ENCODE data around the gene FEV.
A peak's percentile ranks its signal among the peaks of the same experiment; 100 is the strongest.

FEV gene

GRCh38 chr2:218992196-218992595, 7.2 kb upstream of the FEV start:
- DNase-seq = no peak

DNA sequence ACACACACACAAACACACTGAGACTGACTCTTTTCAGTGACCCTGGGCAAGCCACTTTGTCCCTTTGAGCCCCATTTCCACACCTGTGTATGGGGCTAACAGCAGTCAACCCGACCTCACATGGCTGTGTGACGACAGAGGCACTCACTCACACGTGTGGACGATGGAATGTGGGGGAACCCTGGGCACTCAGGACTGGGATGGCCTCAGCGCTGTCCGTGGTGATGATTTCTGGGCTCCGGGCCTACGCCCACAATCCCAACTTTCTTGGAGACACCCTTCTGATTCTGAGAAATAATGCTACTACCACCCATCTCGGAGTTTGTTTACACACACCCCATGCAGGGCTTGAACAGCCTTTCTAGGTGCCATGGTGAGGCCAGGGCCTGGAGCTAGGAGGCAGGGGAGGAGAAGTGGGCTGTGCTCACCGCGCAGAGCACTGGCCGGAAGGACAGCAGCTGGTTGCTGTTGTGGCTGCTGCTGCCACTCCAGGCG, 6.7 kb upstream of the FEV start:
- DNase-seq = no peak

GRCh38 chr2:218990612-218991011, 5.6 kb upstream of the FEV start:
- no peak for DNase-seq

DNA sequence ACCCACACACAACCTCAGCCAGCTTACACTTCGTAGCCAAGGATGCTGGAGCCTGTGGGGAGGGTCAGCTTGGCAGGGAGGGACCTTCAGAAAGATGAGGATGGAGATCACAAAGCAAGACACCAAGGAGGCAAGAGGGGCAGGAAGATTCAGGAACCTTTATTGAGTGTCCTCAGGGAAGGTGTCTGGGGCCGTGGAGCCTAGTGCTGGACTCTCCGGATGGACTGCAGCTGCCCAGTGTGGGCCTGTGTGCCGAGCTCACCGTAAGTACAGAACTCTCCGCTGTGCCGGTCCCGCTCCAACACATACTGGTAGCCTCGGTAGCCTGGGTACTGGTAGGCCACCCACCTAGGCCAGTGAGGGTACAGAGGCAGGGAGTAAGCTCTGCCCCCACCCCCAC, 5.1 kb upstream of the FEV start:
- no peak for DNase-seq

- no peak for DNase-seq
These were observed 3.7 kb upstream of the FEV start for GRCh38 chr2:218988650-218989049.

DNA sequence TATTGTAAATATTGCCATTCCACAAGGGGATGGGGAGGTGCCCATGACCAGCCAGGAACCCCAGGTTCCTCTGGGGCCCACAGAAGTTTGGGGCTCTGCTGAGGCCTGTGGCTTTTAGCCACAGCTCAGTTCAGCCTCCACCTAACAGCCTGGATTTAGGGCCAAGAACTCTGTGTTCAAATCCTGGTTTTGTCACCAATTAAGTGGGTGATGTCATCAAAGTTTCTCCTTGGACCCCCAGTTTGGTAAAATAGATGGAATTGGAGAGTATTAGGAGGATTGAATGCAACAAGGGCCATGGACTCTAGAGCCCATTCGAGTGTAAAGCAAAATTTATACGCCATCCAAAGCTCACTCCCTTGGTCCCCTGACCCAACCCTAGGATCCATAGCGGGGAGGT, 3.2 kb upstream of the FEV start:
- DNase-seq = no peak

DNA sequence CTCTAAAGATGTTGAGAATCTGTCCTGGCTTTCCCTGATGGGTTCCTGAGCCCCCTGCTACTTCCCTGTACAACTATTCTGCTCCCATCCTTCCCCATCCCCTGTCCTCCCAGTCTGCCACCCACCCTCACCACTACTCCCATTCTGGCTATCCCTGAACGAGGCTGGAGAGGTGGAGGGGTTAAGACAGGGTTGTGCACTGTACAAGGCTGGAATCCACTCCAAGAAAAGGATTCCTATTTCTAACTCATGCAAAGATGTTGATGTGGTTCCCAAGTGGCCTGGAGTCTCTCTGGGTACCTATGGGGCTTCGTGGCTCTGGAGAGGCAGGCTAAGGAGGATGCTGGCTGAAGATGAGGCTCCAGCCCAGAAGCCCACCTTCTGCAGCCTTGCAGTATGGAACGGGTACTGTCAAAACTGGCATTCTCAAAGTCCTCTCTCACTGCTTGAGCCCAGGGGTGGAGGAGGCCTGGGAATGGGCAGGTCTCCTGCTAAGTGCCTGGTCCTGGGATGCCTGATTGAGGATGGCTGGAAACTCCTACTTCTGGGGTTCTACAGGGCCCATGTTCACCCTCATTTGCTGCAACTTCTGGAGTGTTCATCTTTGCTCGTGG, 1.3 kb upstream of the FEV start:
- no peak for DNase-seq

GRCh38 chr2:218985325-218986091, 524 bp upstream of the FEV start:
- DNase-seq = no peak

DNA sequence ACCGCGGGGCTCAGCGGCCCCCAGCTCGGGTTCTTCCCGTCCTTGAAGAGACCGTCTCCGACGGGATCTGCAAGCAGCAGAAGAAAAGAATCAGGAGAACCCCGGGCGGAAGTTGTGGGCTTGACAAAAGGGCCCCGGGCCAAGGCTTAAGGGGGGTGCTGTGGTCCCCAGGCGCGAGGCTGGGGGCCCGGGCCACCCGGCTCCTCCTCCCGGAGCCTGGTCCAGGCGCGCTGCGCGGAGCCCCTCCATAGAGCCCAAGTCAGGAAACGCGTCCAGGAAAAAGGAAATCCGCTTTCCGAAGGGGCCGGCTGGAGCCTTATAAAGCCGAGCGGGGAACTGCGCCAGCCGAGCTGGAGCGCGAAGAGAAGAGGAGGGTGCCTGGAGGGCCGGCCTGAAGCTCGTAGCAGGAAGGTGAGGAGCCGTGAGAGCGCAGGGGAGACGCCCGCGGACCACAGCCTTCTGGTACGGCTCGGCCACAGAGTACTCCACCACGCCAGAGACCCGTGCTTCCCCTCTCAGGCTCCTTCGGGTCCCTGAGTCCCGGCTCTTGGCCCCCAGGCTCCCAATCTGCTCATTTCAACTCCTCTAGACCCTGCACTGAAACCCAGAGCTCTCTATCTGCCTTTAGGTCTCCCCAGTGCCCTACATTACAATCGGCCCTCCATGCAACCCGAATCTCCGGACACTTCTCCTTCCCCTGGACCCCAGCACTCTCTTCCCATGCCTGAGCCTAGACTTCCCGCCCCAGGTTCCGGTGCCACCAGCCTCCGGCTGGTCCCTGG, 554 bp downstream of the FEV start:
- DNase-seq = no peak

DNA sequence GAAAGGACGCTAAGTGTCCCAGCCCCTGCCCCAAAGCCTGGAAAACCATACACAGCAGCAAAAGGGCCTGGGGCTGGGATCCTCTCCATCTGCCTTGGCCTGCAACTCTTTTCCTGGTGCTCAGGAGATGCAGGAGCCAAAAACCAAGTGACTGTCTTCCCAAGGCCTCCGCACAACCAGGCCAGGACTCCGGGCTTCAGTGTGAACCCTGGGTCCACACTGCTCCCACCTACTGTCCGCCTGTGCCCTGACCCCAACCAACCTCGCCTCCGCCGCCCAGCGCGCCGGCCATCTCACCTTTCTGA, 1.1 kb downstream of the FEV start:
- no peak for DNase-seq

DNA sequence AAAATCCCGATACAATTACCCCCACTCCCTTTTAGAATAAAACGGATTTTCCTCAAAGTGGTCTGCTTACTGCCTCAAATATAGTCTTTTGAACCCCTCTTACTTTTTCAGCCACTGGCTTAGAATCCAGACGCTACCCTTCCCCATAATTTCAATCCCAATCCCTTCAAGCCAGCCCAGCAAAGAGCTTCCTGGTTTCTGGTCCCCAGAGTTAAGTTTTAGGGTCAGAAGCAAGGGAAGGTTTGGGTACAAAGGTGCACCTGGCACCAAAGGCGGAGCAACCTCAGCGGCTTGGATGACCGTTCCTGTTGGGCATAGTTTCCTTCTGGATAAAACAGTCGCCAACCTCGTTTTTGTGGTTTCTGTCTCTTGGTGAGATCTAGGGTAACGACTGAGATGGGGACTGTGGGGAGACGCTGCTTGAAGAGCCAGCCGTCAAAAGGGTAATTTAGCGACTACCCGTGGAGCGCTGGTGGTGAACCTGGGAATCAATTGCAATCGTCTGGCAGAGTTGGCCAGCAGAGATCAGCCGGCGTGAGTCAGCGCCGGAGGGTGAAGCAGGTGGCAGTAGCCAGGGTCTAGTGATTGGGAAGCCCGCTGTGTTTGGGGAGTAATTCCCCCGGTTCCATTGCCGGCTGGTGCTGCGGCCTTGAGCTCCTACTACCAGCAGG, 1.6 kb downstream of the FEV start:
- DNase-seq = no peak

DNA sequence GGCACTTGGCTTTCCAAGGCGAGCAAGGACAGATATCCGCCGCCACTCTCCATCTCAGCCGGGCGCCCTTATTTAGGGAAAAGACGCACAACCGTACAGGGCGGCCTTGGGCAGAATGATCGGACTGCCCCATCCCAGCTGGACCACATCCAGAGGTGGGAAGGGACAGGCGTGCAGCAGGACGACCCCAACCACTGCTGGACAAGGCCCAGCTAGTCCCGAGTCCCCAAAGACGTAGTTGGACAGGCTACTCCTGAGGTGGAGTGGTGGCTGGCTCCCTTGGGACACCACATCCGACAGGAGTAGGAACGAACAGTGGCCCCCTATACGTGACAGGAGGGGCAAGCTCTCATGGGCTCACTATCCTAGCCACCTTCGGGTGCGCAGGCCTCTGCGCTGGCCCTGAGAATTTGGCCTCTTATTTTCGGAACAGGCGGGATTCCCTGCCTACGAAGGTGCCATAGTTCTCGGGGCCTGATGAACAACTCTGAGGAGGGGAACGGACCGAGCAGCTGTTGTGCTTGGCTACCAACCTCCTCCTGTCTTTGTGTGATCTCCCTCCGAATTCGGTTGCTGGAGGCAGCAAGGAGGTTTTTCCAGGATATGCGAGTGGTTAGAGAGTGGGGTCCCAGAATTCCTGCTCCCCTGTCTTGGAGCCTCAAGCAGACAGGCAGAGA, 2.3 kb downstream of the FEV start:
- no peak for DNase-seq

DNA sequence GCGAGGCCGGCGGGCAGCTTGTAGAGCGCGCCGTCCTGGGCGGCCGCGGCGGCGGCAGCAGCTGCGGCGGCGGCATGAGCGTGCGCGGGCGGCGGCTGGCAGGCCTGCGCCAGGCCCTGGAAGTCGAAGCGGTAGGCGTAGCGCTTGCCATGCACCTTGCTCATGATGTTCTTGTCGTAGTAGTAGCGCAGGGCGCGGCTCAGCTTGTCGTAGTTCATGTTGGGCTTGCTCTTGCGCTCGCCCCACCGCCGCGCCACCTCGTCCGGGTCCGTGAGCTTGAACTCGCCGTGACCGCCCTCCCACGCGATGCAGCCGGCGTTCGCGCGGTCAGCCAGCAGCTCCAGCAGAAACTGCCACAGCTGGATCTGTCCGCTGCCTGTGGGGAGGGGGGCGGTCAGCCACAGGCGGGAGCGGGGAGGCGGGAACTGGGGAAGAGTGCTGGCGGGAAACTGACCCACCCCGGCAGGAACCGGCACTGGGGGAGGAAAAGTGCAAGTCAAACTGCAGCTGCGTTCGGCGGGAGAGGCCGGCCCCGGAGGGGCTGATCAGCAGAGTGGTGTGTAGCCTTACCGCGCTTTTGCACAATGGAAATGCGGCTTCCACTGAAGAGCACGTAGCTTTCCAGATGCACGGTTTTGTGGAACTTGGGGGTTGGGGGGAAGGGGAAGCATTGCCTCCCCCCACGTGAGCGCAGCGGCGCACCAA, 3.0 kb downstream of the FEV start:
- DNase-seq = peak; percentile 16

DNA sequence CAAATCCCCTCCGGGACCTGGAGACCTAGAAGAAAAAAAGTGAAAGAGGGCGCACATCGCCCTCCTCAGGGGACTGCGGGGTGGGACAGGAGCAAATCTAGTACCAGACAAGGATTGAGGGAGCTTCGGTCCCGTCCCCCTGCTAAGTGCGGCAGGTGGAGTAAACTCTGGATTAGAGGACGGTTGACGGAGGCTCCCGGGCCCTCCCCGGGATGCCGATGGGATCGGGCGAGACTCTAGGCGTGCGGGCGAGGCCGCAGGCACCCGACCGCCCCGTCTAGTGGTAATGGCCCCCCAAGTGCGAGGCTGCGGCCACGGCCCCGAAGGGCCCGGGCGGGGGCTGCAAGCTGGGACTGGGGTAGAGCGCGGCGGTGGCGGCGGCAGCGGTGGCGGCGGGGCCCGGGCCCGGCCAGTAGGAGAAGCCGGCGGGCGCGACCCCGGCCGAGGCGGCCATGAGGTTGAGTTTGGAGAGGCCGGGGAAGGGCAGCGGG, 3.5 kb downstream of the FEV start:
- no peak for DNase-seq

DNA sequence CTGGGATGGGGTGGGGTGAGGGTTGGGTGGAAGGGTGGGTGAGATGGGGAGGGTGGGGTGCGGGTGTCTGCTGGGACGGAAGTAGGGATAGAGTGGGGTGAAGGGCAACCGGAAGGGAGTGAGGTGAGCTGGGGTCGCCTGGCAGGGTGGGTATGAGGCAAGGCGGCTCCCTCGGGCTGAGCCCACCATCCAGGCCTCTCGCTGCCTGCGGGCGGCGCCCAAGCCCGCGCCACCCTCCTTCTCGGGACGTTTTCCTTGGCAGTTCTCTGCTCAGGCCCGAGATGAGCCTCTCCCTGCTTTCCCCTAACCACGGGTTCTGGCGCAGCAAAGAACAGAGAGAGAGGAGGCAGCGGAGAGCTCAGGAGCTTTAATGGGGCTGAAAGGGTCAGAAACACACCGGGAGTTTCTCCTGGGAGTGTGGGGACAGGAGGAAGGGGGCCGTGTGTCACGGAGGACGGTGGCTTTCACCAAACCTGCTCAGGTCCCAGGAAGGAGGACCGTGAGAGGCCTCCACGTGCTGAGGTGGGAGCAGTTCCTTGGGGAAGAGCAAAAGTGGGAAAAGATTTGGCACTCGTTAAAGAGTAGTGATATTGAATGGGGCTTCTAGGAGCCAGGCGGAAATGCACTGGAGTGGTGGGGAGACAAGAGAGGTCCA, 4.1 kb downstream of the FEV start:
- no peak for DNase-seq

DNA sequence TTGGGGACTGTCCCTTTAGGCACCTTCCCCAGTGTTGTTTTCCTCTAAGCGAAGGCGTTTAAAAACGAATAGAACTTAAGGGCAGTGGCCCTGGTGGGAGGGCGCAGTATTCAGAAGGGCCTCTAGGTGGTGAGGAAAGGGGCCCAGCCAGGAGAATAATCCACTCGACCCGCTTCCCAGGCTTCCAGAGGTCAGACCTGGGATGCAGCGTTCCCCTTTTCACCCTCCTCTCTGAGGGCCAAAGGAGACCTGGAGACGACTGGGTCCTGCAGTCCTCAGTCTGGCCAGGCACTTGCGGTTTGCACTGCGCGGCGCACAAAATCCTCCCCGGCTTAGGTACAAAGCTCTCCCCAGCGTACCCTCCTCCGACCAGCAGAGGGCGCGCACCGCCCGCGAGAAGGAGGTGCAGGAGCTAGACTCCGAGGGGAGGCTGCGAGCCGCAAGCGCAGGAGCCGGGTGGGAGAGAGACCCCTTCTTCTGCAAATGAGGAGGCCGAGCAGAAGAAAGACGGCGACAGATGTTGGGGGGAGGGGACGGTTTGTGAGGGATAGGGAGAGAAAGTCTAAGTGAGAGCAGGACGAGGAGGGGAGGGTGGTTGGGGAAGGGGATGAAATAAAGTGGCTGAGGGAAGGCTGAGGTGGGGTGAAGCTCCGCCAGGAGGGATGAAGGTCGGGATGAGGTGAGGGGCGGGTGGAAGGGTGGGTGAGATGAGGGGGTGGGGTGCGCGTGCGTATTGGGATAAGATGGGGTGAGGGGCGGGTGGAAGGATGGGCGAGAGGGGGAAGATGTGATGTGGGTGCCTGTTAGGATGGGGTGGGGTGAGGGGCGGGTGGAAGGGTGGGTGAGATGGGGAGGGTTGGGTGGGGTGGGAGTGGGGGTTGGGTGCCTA, 4.9 kb downstream of the FEV start:
- DNase-seq = peak; percentile 75

- DNase-seq = no peak
These were observed 9.8 kb downstream of the FEV start for GRCh38 chr2:218975060-218975777.

DNA sequence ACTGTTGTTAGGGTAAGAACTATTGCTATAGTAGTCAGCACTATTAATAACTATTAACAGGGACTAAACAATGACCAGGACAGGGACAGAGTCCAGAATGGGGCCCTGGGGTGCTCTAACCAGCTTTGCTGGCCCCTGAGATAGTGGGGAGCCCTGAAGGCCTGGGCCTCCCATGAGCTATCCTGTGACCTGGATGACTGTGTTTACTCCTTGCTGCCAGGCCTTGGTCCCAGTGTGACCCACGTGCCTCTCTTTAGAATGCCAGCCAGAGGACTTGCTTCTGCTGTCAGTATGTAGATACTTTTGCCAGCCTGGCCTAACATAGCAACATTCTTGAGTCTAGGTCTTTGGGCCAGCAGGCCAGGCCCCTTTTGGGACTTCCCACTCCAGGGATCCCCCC, 14.1 kb downstream of the FEV start:
- DNase-seq = no peak

DNA sequence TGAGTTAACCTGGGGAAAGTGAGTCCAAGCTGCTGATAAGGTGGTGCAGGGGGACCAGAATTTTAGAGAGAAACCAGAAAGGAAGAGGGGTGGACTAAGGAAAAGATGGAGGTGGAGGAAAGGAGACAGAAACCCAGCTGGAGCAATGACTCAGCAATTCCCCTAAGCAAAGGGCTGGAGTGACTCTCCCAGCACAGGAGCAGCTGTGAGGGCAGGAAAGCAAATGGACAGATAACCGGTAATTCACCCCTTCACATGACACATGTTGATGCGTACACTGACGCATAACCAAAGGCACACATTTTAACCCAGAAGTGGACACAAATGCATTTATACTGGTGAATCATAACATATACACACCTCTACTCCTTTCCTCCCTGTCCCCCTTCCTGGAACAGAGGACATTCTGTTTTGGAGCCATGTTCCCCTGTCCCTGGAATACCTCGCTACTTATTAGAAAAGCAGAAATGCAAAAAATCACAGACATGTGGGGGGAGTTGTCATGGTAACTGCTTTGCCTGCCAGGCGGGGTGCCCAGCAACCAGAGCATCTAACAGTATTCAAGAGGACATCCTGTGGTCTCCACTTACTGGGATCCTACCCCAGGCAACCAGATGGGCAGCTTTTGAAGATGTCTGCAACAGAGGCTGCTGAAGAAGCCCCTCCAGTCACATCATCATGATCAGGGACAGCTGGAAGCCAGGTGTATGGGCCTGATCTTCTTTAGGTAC, 20.8 kb downstream of the FEV start:
- no peak for DNase-seq

Data from CD4-positive, alpha-beta T cell treated with Interferon gamma for 1 hour (primary cell).